WTC11 (cell line): Measurements from ENCODE around the gene NEB. TPM values are rescaled to one million over a fixed set of nuclear protein-coding genes. Genes with fewer than 3 reads are reported as not detected.

Source experiments
- ATAC-seq: fragments of 200-7000 bp; cut with Tn5 transposase; 2 replicates; pipeline ENCODE4 v1.10.0; 2021; ENCODE audit warnings: mild to moderate bottlenecking, moderate library complexity
- CTCF ChIA-PET: fragments of 300-600 bp; sonication (Branson Sonifier 250); formaldehyde crosslinking; loops from one replicate; lab custom pipeline; 2021; ENCODE audit warnings: antibody characterized with exemption; lab: Charles Lee
- POLR2A ChIA-PET: fragments of 350-600 bp; sonication (Branson Sonifier 250); formaldehyde crosslinking; loops from one replicate; lab custom pipeline; 2021; ENCODE audit warnings: antibody characterized with exemption; lab: Charles Lee
- DNase-seq: peaks from one replicate; pipeline ENCODE4 v3.0.0; 2021; ENCODE audit warnings: low spot score
- H3K27ac Mint-ChIP-seq: 2 replicates; pipeline ENCODE4 v1.8.0; 2021; ENCODE audit warnings: mixed read lengths
- H3K27me3 Mint-ChIP-seq: 2 replicates; pipeline ENCODE4 v1.8.0; 2021; ENCODE audit warnings: low read depth, mild to moderate bottlenecking, moderate library complexity, mixed read lengths
- H3K36me3 Mint-ChIP-seq: 2 replicates; pipeline ENCODE4 v1.8.0; 2021; ENCODE audit warnings: mixed read lengths
- H3K4me1 Mint-ChIP-seq: 2 replicates; pipeline ENCODE4 v1.8.0; 2022; ENCODE audit warnings: mixed read lengths
- H3K4me3 Mint-ChIP-seq: 2 replicates; pipeline ENCODE4 v1.8.0; 2021; ENCODE audit warnings: mild to moderate bottlenecking, moderate library complexity, mixed read lengths
- H3K9me3 Mint-ChIP-seq: 2 replicates; pipeline ENCODE4 v1.8.0; 2021; ENCODE audit warnings: mixed read lengths
- ARID4B ChIP-seq: sonication (generic); formaldehyde crosslinking; IDR thresholded peaks from 2 replicates; pipeline ENCODE4 v1.8.0; 2023; ENCODE audit warnings: missing genetic modification reagents, mild to moderate bottlenecking, borderline replicate concordance
- CREM ChIP-seq: sonication (generic); formaldehyde crosslinking; IDR thresholded peaks from 2 replicates; pipeline ENCODE4 v1.8.1; 2022; ENCODE audit warnings: mild to moderate bottlenecking, missing genetic modification reagents, moderate library complexity
- ELF4 ChIP-seq: sonication (generic); formaldehyde crosslinking; IDR thresholded peaks from 2 replicates; pipeline ENCODE4 v1.8.1; 2022; ENCODE audit warnings: low read depth, mild to moderate bottlenecking, moderate library complexity, missing genetic modification reagents
- ERG ChIP-seq: fragments of 250-450 bp; sonication (Bioruptor Pico); IDR thresholded peaks from 2 replicates; pipeline ENCODE4 v1.8.0; 2021; ENCODE audit warnings: mild to moderate bottlenecking
- FOXP1 ChIP-seq: sonication (generic); formaldehyde crosslinking; IDR thresholded peaks from 2 replicates; pipeline ENCODE4 v1.8.0; 2022; ENCODE audit warnings: missing genetic modification reagents, mild to moderate bottlenecking, moderate library complexity, borderline replicate concordance
- GTF2I ChIP-seq: fragments of 250-450 bp; sonication (Bioruptor Pico); conservative IDR thresholded peaks from 2 replicates; pipeline ENCODE4 v1.4.0; 2021; ENCODE audit warnings: mild to moderate bottlenecking
- JAZF1 ChIP-seq: fragments of 250-450 bp; sonication (Bioruptor Pico); IDR thresholded peaks from 2 replicates; pipeline ENCODE4 v1.9.0; 2021; ENCODE audit warnings: moderate library complexity, mild to moderate bottlenecking, inconsistent platforms
- NFE2L1 ChIP-seq: sonication (generic); formaldehyde crosslinking; IDR thresholded peaks from 2 replicates; pipeline ENCODE4 v1.8.1; 2023; ENCODE audit warnings: missing genetic modification reagents
- PRRX2 ChIP-seq: fragments of 250-450 bp; sonication (Bioruptor Pico); IDR thresholded peaks from 2 replicates; pipeline ENCODE4 v1.8.0; 2021; ENCODE audit warnings: mild to moderate bottlenecking
- SMAD3 ChIP-seq: sonication (generic); formaldehyde crosslinking; IDR thresholded peaks from 2 replicates; pipeline ENCODE4 v1.8.0; 2022; ENCODE audit warnings: missing genetic modification reagents, mild to moderate bottlenecking, borderline replicate concordance
- SP1 ChIP-seq: sonication (generic); formaldehyde crosslinking; conservative IDR thresholded peaks from 2 replicates; pipeline ENCODE4 v1.8.1; 2022; ENCODE audit warnings: missing genetic modification reagents
- TEAD1 ChIP-seq: sonication (generic); formaldehyde crosslinking; IDR thresholded peaks from 2 replicates; pipeline ENCODE4 v1.8.0; 2022; ENCODE audit warnings: mild to moderate bottlenecking, missing genetic modification reagents
- ZBTB43 ChIP-seq: sonication (generic); formaldehyde crosslinking; IDR thresholded peaks from 2 replicates; pipeline ENCODE4 v1.8.1; 2023; ENCODE audit warnings: mild to moderate bottlenecking, missing genetic modification reagents
- ZMAT4 ChIP-seq: fragments of 250-450 bp; sonication (Bioruptor Pico); IDR thresholded peaks from 2 replicates; pipeline ENCODE4 v1.9.0; 2021; ENCODE audit warnings: mild to moderate bottlenecking
- ZNF138 ChIP-seq: sonication (generic); formaldehyde crosslinking; conservative IDR thresholded peaks from 2 replicates; pipeline ENCODE4 v1.8.1; 2022; ENCODE audit warnings: mild to moderate bottlenecking, moderate library complexity, missing genetic modification reagents
- ZNF281 ChIP-seq: sonication (generic); formaldehyde crosslinking; IDR thresholded peaks from 2 replicates; pipeline ENCODE4 v1.8.0; 2023; ENCODE audit warnings: mild to moderate bottlenecking, missing genetic modification reagents
- ZNF423 ChIP-seq: fragments of 250-450 bp; sonication (Bioruptor Pico); IDR thresholded peaks from 2 replicates; pipeline ENCODE4 v2.1.2; 2022; ENCODE audit warnings: mild to moderate bottlenecking, moderate library complexity
- ZSCAN18 ChIP-seq: fragments of 250-450 bp; sonication (Bioruptor Pico); IDR thresholded peaks from 2 replicates; pipeline ENCODE4 v2.1.2; 2022; ENCODE audit warnings: mild to moderate bottlenecking, moderate library complexity
- total RNA-seq: library from RNA; stranded (reverse); gene quantifications from 3 replicates; pipeline ENCODE4 v1.2.3, GENCODE V29; 2021

Gene NEB
- total RNA-seq, 1 experiment from 2014 or later, result 1.9 TPM

- no peak overlapping the region for H3K27ac Mint-ChIP-seq
- POLR2A ChIA-PET, result no interaction called here
- no peak for TF ChIP-seq ELF4 (CRISPR knock-in tag)
- TF ChIP-seq ZSCAN18, result no peak
- TF ChIP-seq, all 79 proteins: peak for 0
- CTCF ChIA-PET, result no interaction called here
- H3K9me3 Mint-ChIP-seq, result no peaks in the 10 kb centered on the region
- H3K4me3 Mint-ChIP-seq, result no peak overlapping the region
- H3K4me1 Mint-ChIP-seq, result peaks cover 14% of the 10 kb centered on the region
- H3K36me3 Mint-ChIP-seq, result no peaks in the 10 kb centered on the region
- H3K27me3 Mint-ChIP-seq, result no peaks in the 10 kb centered on the region
- DNase-seq (no peak), ATAC-seq (no peak)
Measured at GRCh38 chr2:151762694-151763093, 28.4 kb upstream of the NEB start.

- DNase-seq (no peak), ATAC-seq (no peak)
- Mint-ChIP-seq H3K27ac (no peak overlapping the region), H3K27me3 (no peaks in the 10 kb centered on the region), H3K4me3 (no peak overlapping the region), H3K36me3 (no peaks in the 10 kb centered on the region), H3K9me3 (no peaks in the 10 kb centered on the region), H3K4me1 (peaks cover 17% of the 10 kb centered on the region)
- POLR2A ChIA-PET, result no interaction called here
- CTCF ChIA-PET, result no interaction called here
- TF ChIP-seq GTF2I (no peak), TEAD1 (CRISPR knock-in tag) (no peak), ZNF281 (CRISPR knock-in tag) (no peak), ZNF138 (CRISPR knock-in tag) (no peak), ZNF423 (no peak), ZBTB43 (CRISPR knock-in tag) (no peak), FOXP1 (CRISPR knock-in tag) (no peak), SP1 (no peak), CREM (CRISPR knock-in tag) (no peak)
Measured at GRCh38 chr2:151761687-151762086, 27.4 kb upstream of the NEB start.

GRCh38 chr2:151761193-151761592 lies 26.9 kb upstream of the NEB start:
- ATAC-seq (no peak), DNase-seq (no peak)
- POLR2A ChIA-PET, result no interaction called here
- H3K27ac Mint-ChIP-seq, result no peak overlapping the region
- TF ChIP-seq ARID4B (CRISPR knock-in tag) (no peak), ZMAT4 (no peak), NFE2L1 (no peak), JAZF1 (no peak), ERG (no peak), PRRX2 (CRISPR knock-in tag) (no peak), SMAD3 (CRISPR knock-in tag) (no peak)
- H3K9me3 Mint-ChIP-seq, result no peaks in the 10 kb centered on the region
- no peaks in the 10 kb centered on the region for H3K27me3 Mint-ChIP-seq
- H3K4me3 Mint-ChIP-seq, result no peak overlapping the region
- peaks cover 14% of the 10 kb centered on the region for H3K4me1 Mint-ChIP-seq
- CTCF ChIA-PET, result no interaction called here
- no peaks in the 10 kb centered on the region for H3K36me3 Mint-ChIP-seq
